ENCODE results near the gene TGIF2. TPM values are rescaled to one million over a fixed set of nuclear protein-coding genes. Genes with fewer than 3 reads are reported as not detected.

The TGIF2 gene
- total RNA-seq, 1 donor from 2014 or later = 18.8 TPM

- no peak overlapping the region for H3K4me3 Mint-ChIP-seq (ENCODE audit: unreplicated experiment)
- no peaks in the 10 kb centered on the region for H3K9me3 Mint-ChIP-seq (ENCODE audit: low read depth)
- H3K27ac Mint-ChIP-seq (ENCODE audit: unreplicated experiment) = no peak overlapping the region
- DNase-seq (ENCODE audit: low spot score) = no peak
- H3K36me3 Mint-ChIP-seq (ENCODE audit: low read depth) = no peaks in the 10 kb centered on the region
- peaks cover 6% of the 10 kb centered on the region for H3K4me1 Mint-ChIP-seq (ENCODE audit: low read depth)
- no peaks in the 10 kb centered on the region for H3K27me3 Mint-ChIP-seq (ENCODE audit: low read depth)
- TF ChIP-seq CTCF (IDR thresholded peaks at IDR 0.05) = no peak
These were observed 54.7 kb downstream of the TGIF2 start for GRCh38 chr20:36628076-36628475.

GRCh38 chr20:36629719-36630681, 56.6 kb downstream of the TGIF2 start:
- Mint-ChIP-seq H3K4me1 (ENCODE audit: low read depth) (peaks cover 6% of the 10 kb centered on the region), H3K4me3 (ENCODE audit: unreplicated experiment) (no peak overlapping the region), H3K9me3 (ENCODE audit: low read depth) (no peaks in the 10 kb centered on the region), H3K27ac (ENCODE audit: unreplicated experiment) (no peak overlapping the region), H3K27me3 (ENCODE audit: low read depth) (peaks cover 2% of the 10 kb centered on the region), H3K36me3 (ENCODE audit: low read depth) (no peaks in the 10 kb centered on the region)
- no peak for TF ChIP-seq CTCF (IDR thresholded peaks at IDR 0.05)
- no peak for DNase-seq (ENCODE audit: low spot score)

- Mint-ChIP-seq H3K4me3 (ENCODE audit: unreplicated experiment) (no peak overlapping the region), H3K36me3 (ENCODE audit: low read depth) (no peaks in the 10 kb centered on the region), H3K4me1 (ENCODE audit: low read depth) (peaks cover 6% of the 10 kb centered on the region), H3K27ac (ENCODE audit: unreplicated experiment) (no peak overlapping the region), H3K9me3 (ENCODE audit: low read depth) (no peaks in the 10 kb centered on the region), H3K27me3 (ENCODE audit: low read depth) (peaks cover 2% of the 10 kb centered on the region)
- DNase-seq (ENCODE audit: low spot score) = no peak
- no peak for TF ChIP-seq CTCF (IDR thresholded peaks at IDR 0.05)
These were observed 58.2 kb downstream of the TGIF2 start for GRCh38 chr20:36631646-36632045.

GRCh38 chr20:36632147-36632486, 58.7 kb downstream of the TGIF2 start:
- no peak for TF ChIP-seq CTCF (IDR thresholded peaks at IDR 0.05)
- no peak for DNase-seq (ENCODE audit: low spot score)
- no peak overlapping the region for H3K27ac Mint-ChIP-seq (ENCODE audit: unreplicated experiment)
- H3K27me3 Mint-ChIP-seq (ENCODE audit: low read depth) = peaks cover 2% of the 10 kb centered on the region
- no peaks in the 10 kb centered on the region for H3K9me3 Mint-ChIP-seq (ENCODE audit: low read depth)
- no peak overlapping the region for H3K4me3 Mint-ChIP-seq (ENCODE audit: unreplicated experiment)
- no peaks in the 10 kb centered on the region for H3K36me3 Mint-ChIP-seq (ENCODE audit: low read depth)
- H3K4me1 Mint-ChIP-seq (ENCODE audit: low read depth) = peaks cover 6% of the 10 kb centered on the region

- no peak for TF ChIP-seq CTCF (IDR thresholded peaks at IDR 0.05)
- no peak overlapping the region for H3K27ac Mint-ChIP-seq (ENCODE audit: unreplicated experiment)
- H3K4me1 Mint-ChIP-seq (ENCODE audit: low read depth) = peaks cover 6% of the 10 kb centered on the region
- no peak for DNase-seq (ENCODE audit: low spot score)
- H3K9me3 Mint-ChIP-seq (ENCODE audit: low read depth) = no peaks in the 10 kb centered on the region
- H3K27me3 Mint-ChIP-seq (ENCODE audit: low read depth) = peaks cover 2% of the 10 kb centered on the region
- H3K36me3 Mint-ChIP-seq (ENCODE audit: low read depth) = no peaks in the 10 kb centered on the region
- H3K4me3 Mint-ChIP-seq (ENCODE audit: unreplicated experiment) = no peak overlapping the region
These were observed 59.3 kb downstream of the TGIF2 start for GRCh38 chr20:36632487-36633284.

Data from chondrocyte (in vitro differentiated cells).